ENCODE data around the gene FILIP1. TPM values are rescaled to one million over a fixed set of nuclear protein-coding genes. Genes with fewer than 3 reads are reported as not detected.

The FILIP1 gene
- total RNA-seq, 1 experiment from 2014 or later = not detected

DNA sequence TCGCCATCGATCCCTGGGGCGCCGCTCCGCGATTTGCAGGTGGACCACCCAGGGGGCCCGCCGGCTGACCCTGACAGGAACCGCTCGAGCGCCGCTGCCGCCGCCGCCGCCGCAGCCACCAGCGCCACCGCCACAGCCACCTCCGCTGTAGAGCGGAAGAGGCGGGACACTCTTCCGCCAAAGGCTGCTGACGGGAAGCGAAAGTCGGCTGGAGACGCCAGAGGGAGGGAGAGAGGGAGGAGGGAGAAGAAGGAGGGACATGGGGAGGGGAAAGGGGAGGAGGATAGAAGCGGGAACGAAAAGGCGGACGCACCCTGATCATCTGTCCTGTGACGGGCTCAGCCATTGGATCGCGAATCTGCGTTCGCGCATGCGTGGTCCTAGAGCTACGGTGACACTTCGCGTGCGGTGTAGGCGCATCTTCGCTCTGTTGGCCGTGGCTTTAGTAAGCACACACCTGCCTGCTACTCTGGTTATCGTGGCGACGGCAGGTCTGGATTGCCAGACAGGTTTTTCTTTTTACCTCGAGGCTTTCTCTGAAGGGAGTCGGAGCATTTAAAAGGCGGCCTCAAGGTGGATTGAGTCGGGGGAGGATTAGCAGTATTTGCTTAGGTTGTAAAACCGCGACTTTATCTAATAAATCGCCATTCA is 208.8 kb downstream of the FILIP1 start, which contains the start of gene TMEM30A:
TMEM30A (minus strand) TSS at position 161 of the 651 bp plus-strand sequence; CDS start at position 7, 154 bp downstream.
- Histone ChIP-seq H3K4me2 (ENCODE audit: low read length) (peak within 1 kb of the TSS; percentile 92), H3K36me3 (ENCODE audit: low read depth, low read length) (no peaks in the 10 kb centered on the region), H4K20me1 (ENCODE audit: low read length) (0 out of 2 replicates have a peak, but pooled peaks cover 4% of the 10 kb centered on the region), H3K9me2 (replicated peaks; ENCODE audit: low read length) (no peaks in the 10 kb centered on the region), H3K4me1 (ENCODE audit: insufficient read depth, low read length) (peaks cover 24% of the 10 kb centered on the region), H3F3A (ENCODE audit: low read length, unreplicated experiment) (no peaks in the 10 kb centered on the region), H3K4me3 (ENCODE audit: low read length) (peak within 1 kb of the TSS; percentile 84), H3K9ac (ENCODE audit: low read length) (peak within 1 kb of the TSS; percentile 90), H2AFZ (ENCODE audit: low read length) (peak within 1 kb of the TSS; percentile 82), H3K27ac (ENCODE audit: low read length) (peak within 1 kb of the TSS; percentile 82), H3K9me3 (ENCODE audit: low read length) (no peaks in the 10 kb centered on the region), H3K79me2 (ENCODE audit: low read length) (peaks cover 53% of the 10 kb centered on the region), H3K27me3 (ENCODE audit: low read length) (no peaks in the 10 kb centered on the region)
- ChIA-PET CTCF (interaction anchor here (0.7 kb wide), 1 partner anchor 12 kb away, joined by 3 read pairs; no protein-coding TSS in a partner anchor), POLR2A (ENCODE audit: unreplicated experiment) (interaction anchor here (0.7 to 1.5 kb wide), 2 partner anchors 41 to 208 kb away, joined by 4 to 5 read pairs; partner anchors contain the start of gene COX7A2)
- DNase-seq (peak; percentile 96), ATAC-seq (peak; percentile 87)
- TF ChIP-seq, protein P1, sequence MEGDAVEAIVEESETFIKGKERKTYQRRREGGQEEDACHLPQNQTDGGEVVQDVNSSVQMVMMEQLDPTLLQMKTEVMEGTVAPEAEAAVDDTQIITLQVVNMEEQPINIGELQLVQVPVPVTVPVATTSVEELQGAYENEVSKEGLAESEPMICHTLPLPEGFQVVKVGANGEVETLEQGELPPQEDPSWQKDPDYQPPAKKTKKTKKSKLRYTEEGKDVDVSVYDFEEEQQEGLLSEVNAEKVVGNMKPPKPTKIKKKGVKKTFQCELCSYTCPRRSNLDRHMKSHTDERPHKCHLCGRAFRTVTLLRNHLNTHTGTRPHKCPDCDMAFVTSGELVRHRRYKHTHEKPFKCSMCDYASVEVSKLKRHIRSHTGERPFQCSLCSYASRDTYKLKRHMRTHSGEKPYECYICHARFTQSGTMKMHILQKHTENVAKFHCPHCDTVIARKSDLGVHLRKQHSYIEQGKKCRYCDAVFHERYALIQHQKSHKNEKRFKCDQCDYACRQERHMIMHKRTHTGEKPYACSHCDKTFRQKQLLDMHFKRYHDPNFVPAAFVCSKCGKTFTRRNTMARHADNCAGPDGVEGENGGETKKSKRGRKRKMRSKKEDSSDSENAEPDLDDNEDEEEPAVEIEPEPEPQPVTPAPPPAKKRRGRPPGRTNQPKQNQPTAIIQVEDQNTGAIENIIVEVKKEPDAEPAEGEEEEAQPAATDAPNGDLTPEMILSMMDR (conservative IDR thresholded peaks at IDR 0.05; ENCODE audit: low read depth, low read length) = no peak
- TF ChIP-seq EZH2 (IDR thresholded peaks at IDR 0.05; ENCODE audit: low read length, unreplicated experiment) (no peak), EZH2phosphoT487 (IDR thresholded peaks at IDR 0.05; ENCODE audit: borderline replicate concordance, low read length) (no peak)
- intact Hi-C loops (cut with micrococcal nuclease) = loop anchor here (1.0 to 5.0 kb wide), 2 partner anchors 18 to 42 kb away; partner anchors contain the start of gene COX7A2
- BruUV-seq (replicated peaks) = no TSS peak

GRCh38 chr6:75283907-75284631 is 209.5 kb downstream of the FILIP1 start:
- intact Hi-C loops (cut with micrococcal nuclease) = loop anchor here (5.0 kb wide), 1 partner anchor 42 kb away; the partner anchor contains the start of gene COX7A2
- no peaks in the 10 kb centered on the region for H3F3A ChIP-seq (ENCODE audit: low read length, unreplicated experiment)
- TF ChIP-seq EZH2phosphoT487 (IDR thresholded peaks at IDR 0.05; ENCODE audit: borderline replicate concordance, low read length) (no peak), EZH2 (IDR thresholded peaks at IDR 0.05; ENCODE audit: low read length, unreplicated experiment) (no peak)
- TF ChIP-seq, protein P1 (conservative IDR thresholded peaks at IDR 0.05; ENCODE audit: low read depth, low read length) = no peak
- no peaks in the 10 kb centered on the region for H3K27me3 ChIP-seq (ENCODE audit: low read length)
- DNase-seq = no peak
- H3K36me3 ChIP-seq (ENCODE audit: low read depth, low read length) = no peaks in the 10 kb centered on the region
- peaks cover 60% of the 10 kb centered on the region for H3K79me2 ChIP-seq (ENCODE audit: low read length)
- POLR2A ChIA-PET (ENCODE audit: unreplicated experiment) = interaction anchor here (1.5 kb wide), 1 partner anchor 41 kb away, joined by 4 read pairs; the partner anchor contains the start of gene COX7A2
- peak overlapping the region; percentile 52 for H3K27ac ChIP-seq (ENCODE audit: low read length)
- no peaks in the 10 kb centered on the region for H3K9me2 ChIP-seq (replicated peaks; ENCODE audit: low read length)
- H2AFZ ChIP-seq (ENCODE audit: low read length) = peak overlapping the region; percentile 70
- CTCF ChIA-PET = no interaction called here
- no peaks in the 10 kb centered on the region for H3K9me3 ChIP-seq (ENCODE audit: low read length)
- H3K4me1 ChIP-seq (ENCODE audit: insufficient read depth, low read length) = peaks cover 31% of the 10 kb centered on the region
- H3K9ac ChIP-seq (ENCODE audit: low read length) = peak overlapping the region; percentile 90
- peak overlapping the region; percentile 91 for H3K4me2 ChIP-seq (ENCODE audit: low read length)
- peak overlapping the region; percentile 84 for H3K4me3 ChIP-seq (ENCODE audit: low read length)
- BruUV-seq (replicated peaks) = no TSS peak
- peak; percentile 10 for ATAC-seq
- H4K20me1 ChIP-seq (ENCODE audit: low read length) = 0 out of 2 replicates have a peak, but pooled peaks cover 4% of the 10 kb centered on the region
